IMR-90 (cell line): ENCODE data around the gene PXMP2. TPM values are rescaled to one million over a fixed set of nuclear protein-coding genes. Genes with fewer than 3 reads are reported as not detected.

Experiments
- ATAC-seq: fragments of 200-7000 bp; cut with Tn5 transposase; 2 replicates; pipeline ENCODE4 v1.9.1; 2020; ENCODE audit warnings: low read depth, mild to moderate bottlenecking, moderate library complexity
- BruUV-seq: library from RNA; stranded (reverse); fragments of 400-500 nt; replicated peaks from 2 replicates; lab custom pipeline; 2021; lab: Mats Ljungman, UMichigan
- CTCF ChIA-PET: fragments of 300-600 bp; formaldehyde crosslinking; extraction: SDS; loops from one replicate; lab custom pipeline; 2021; ENCODE audit warnings: antibody characterized with exemption; lab: Yijun Ruan, JAX
- POLR2A ChIA-PET: fragments of 300-600 bp; sonication (Branson Sonifier 250); formaldehyde crosslinking; loops from one replicate; lab custom pipeline; 2022; ENCODE audit warnings: antibody characterized with exemption; ENCODE audit not compliant: unreplicated experiment; lab: Charles Lee
- DNase-seq: peaks from one replicate; pipeline ENCODE4 v3.0.0; 2013
- H2AFZ ChIP-seq: replicated peaks from 2 replicates; pipeline ENCODE3; 2013; ENCODE audit warnings: low read length, mild to moderate bottlenecking; ENCODE audit not compliant: poor library complexity
- H2AK5ac ChIP-seq: 2 replicates; pipeline ENCODE4 v1.6.1; 2013; ENCODE audit warnings: low read depth, low read length, inconsistent platforms
- H2AK9ac ChIP-seq: replicated peaks from 2 replicates; pipeline ENCODE3; 2013; ENCODE audit warnings: mild to moderate bottlenecking, low read depth, low read length, moderate library complexity; ENCODE audit not compliant: poor library complexity
- H2BK120ac ChIP-seq: 2 replicates; pipeline ENCODE4 v1.6.1; 2013; ENCODE audit warnings: low read depth, low read length, inconsistent platforms
- H2BK15ac ChIP-seq: 3 replicates; pipeline ENCODE4 v1.6.1; 2013; ENCODE audit warnings: low read depth, low read length, inconsistent platforms
- H2BK20ac ChIP-seq: 2 replicates; pipeline ENCODE4 v1.6.1; 2013; ENCODE audit warnings: low read depth, mild to moderate bottlenecking, inconsistent platforms, low read length, moderate library complexity
- H2BK5ac ChIP-seq: 2 replicates; pipeline ENCODE4 v1.6.1; 2013; ENCODE audit warnings: mild to moderate bottlenecking, low read depth, low read length, inconsistent platforms; ENCODE audit not compliant: poor library complexity, severe bottlenecking
- H3K14ac ChIP-seq: replicated peaks from 2 replicates; pipeline ENCODE4 v1.6.1; 2013; ENCODE audit warnings: low read depth, low read length, inconsistent platforms
- H3K18ac ChIP-seq: 2 replicates; pipeline ENCODE4 v1.6.1; 2013; ENCODE audit warnings: low read depth, low read length, control low read depth
- H3K23ac ChIP-seq: 2 replicates; pipeline ENCODE4 v1.6.1; 2013; ENCODE audit warnings: low read depth, low read length, inconsistent platforms
- H3K27ac ChIP-seq: 2 replicates; pipeline ENCODE4 v1.5.1; 2013; ENCODE audit warnings: mild to moderate bottlenecking, control low read depth, low read length; ENCODE audit not compliant: insufficient read depth
- H3K27me3 ChIP-seq: 2 replicates; pipeline ENCODE4 v1.6.1; 2013; ENCODE audit warnings: low read length; ENCODE audit not compliant: control insufficient read depth, insufficient read depth
- H3K36me3 ChIP-seq: 2 replicates; pipeline ENCODE4 v1.6.1; 2013; ENCODE audit warnings: low read length, mixed read lengths; ENCODE audit not compliant: control insufficient read depth, insufficient read depth
- H3K4ac ChIP-seq: 2 replicates; pipeline ENCODE4 v1.6.1; 2013; ENCODE audit warnings: low read depth, low read length, inconsistent platforms
- H3K4me1 ChIP-seq: 2 replicates; pipeline ENCODE4 v1.6.1; 2013; ENCODE audit warnings: low read length, mixed read lengths; ENCODE audit not compliant: control insufficient read depth, insufficient read depth
- H3K4me2 ChIP-seq: 2 replicates; pipeline ENCODE4 v1.6.1; 2013; ENCODE audit warnings: low read depth, mild to moderate bottlenecking, control low read depth, low read length, moderate library complexity
- H3K4me3 ChIP-seq: 2 replicates; pipeline ENCODE4 v1.5.1; 2013; ENCODE audit warnings: low read depth, mild to moderate bottlenecking, control low read depth, low read length, moderate library complexity; ENCODE audit not compliant: insufficient read depth
- H3K56ac ChIP-seq: 2 replicates; pipeline ENCODE4 v1.6.1; 2013; ENCODE audit warnings: low read length, inconsistent platforms; ENCODE audit not compliant: insufficient read depth; ENCODE audit errors: extremely low read depth
- H3K79me1 ChIP-seq, 2 experiments: 2 replicates each; pipeline ENCODE4 v1.6.1; 2013; ENCODE audit warnings: low read length in 2 of 2, inconsistent platforms in 1 of 2, low read depth in 1 of 2
- H3K9ac ChIP-seq: 2 replicates; pipeline ENCODE4 v1.6.1; 2013; ENCODE audit warnings: low read depth, low read length, control low read depth
- H3K9me1 ChIP-seq: 2 replicates; pipeline ENCODE4 v1.6.1; 2013; ENCODE audit warnings: low read length, inconsistent platforms; ENCODE audit not compliant: insufficient read depth
- H3K9me3 ChIP-seq: 2 replicates; pipeline ENCODE4 v1.6.1; 2013; ENCODE audit warnings: low read length; ENCODE audit not compliant: control insufficient read depth, insufficient read depth
- H4K20me1 ChIP-seq: 2 replicates; pipeline ENCODE4 v1.6.1; 2013; ENCODE audit warnings: low read length, inconsistent platforms; ENCODE audit not compliant: insufficient read depth
- H4K5ac ChIP-seq: 2 replicates; pipeline ENCODE4 v1.6.1; 2013; ENCODE audit warnings: mild to moderate bottlenecking, low read depth, low read length, control low read depth
- H4K8ac ChIP-seq, 2 experiments: 2 replicates each; pipeline ENCODE4 v1.6.1; 2013; ENCODE audit warnings: low read depth in 2 of 2, low read length in 2 of 2, control low read depth in 1 of 2, inconsistent platforms in 1 of 2
- H4K91ac ChIP-seq: 2 replicates; pipeline ENCODE4 v1.6.1; 2013; ENCODE audit warnings: low read depth, low read length, inconsistent platforms; ENCODE audit not compliant: insufficient read depth
- BHLHE40 ChIP-seq: fragments of 150-350 bp; IDR thresholded peaks from 2 replicates; pipeline ENCODE4 v1.6.1; 2016; ENCODE audit warnings: mild to moderate bottlenecking, low read depth, low read length
- FOS ChIP-seq: fragments of 150-350 bp; IDR thresholded peaks from 2 replicates; pipeline ENCODE4 v1.6.1; 2016; ENCODE audit warnings: low read depth, low read length
- MAZ ChIP-seq: IDR thresholded peaks from 2 replicates; pipeline ENCODE4 v1.6.1; 2012; ENCODE audit warnings: low read depth, mild to moderate bottlenecking, low read length, improper control_type of control experiment, moderate library complexity, borderline replicate concordance
- NFE2L2 ChIP-seq: fragments of 150-350 bp; IDR thresholded peaks from 2 replicates; pipeline ENCODE4 v1.6.1; 2016; ENCODE audit warnings: low read depth, mild to moderate bottlenecking, low read length
- RAD21 ChIP-seq: IDR thresholded peaks from 2 replicates; pipeline ENCODE4 v1.6.1; 2012; ENCODE audit warnings: low read length, improper control_type of control experiment
- WGBS, 2 experiments: methylation state at CpG; one replicate each; pipeline versions ENCODE4 v1.1.5 to v1.1.7; 2013; ENCODE audit warnings: missing lambda C conversion rate in 2 of 2; ENCODE audit not compliant: insufficient read length in 1 of 2; ENCODE audit errors: extremely low coverage in 2 of 2; 5-methylcytosine and 5-hydroxymethylcytosine counted together
- dilution Hi-C: fragments of 300-500 bp; cut with HindIII; formaldehyde crosslinking; loops from one replicate; pipeline ENCODE4 v1.14.3; 2018; ENCODE audit warnings: low sequenced_read_pairs; ENCODE audit not compliant: unreplicated experiment
- in situ Hi-C: fragments of 300-500 bp; cut with MboI; formaldehyde crosslinking; loops from 3 replicates; pipeline ENCODE4 v1.14.3; 2019; ENCODE audit warnings: low sequenced_read_pairs, inconsistent platforms, mixed read lengths
- intact Hi-C: fragments of 100-400 bp; cut with micrococcal nuclease; formaldehyde crosslinking; loops from 2 replicates; pipeline ENCODE4 v1.10.0; 2022
- polyA plus RNA-seq, 3 experiments: library from polyadenylated mRNA; depleted of rRNA; stranded (reverse); fragments of >200 nt; gene quantifications; 2 replicates each; pipeline ENCODE4 v1.2.3, GENCODE V29; 2012; ENCODE audit warnings: low replicate concordance in 1 of 3
- total RNA-seq: library from RNA; depleted of rRNA; stranded (reverse); fragments of >200 nt; gene quantifications from 2 replicates; pipeline ENCODE4 v1.2.3, GENCODE V29; 2012

Gene PXMP2
- total and polyA plus RNA-seq, 2 of the 4 experiments (the other 2 are of a cell fraction) = 10.9 to 20.1 TPM

GRCh38 chr12:132675757-132676432 is 11.5 kb upstream of the PXMP2 start:
- H3K27me3 ChIP-seq = no peaks in the 10 kb centered on the region
- no peak overlapping the region for H3K4ac ChIP-seq
- H2AFZ ChIP-seq = no peak overlapping the region
- WGBS, 2 experiments = 96% methylated on average over 7 of the region's 14 CpGs; no CpG with 5 or more reads in 1 of the 2 experiments
- no peak overlapping the region for H3K23ac ChIP-seq
- ATAC-seq (no peak), DNase-seq (no peak)
- H3K4me2 ChIP-seq = no peak overlapping the region
- dilution Hi-C loops (no loop called here), in situ Hi-C loops (no loop called here), intact Hi-C loops (no loop called here)
- H4K8ac ChIP-seq = no peak overlapping the region
- ChIA-PET CTCF (no interaction called here), POLR2A (no interaction called here)
- BruUV-seq = no TSS peak
- H2BK5ac ChIP-seq = no peak overlapping the region
- H3K56ac ChIP-seq = no peak overlapping the region
- H3K9me3 ChIP-seq = no peaks in the 10 kb centered on the region
- no peak overlapping the region for H3K14ac ChIP-seq
- H3K4me3 ChIP-seq = no peak overlapping the region
- no peak overlapping the region for H3K18ac ChIP-seq
- H3K79me1 ChIP-seq = peaks cover 10 to 17% of the 10 kb centered on the region in 2 experiments; a peak in 2 of 4 replicates
- no peak overlapping the region for H2BK20ac ChIP-seq
- H3K36me3 ChIP-seq = peaks cover 36% of the 10 kb centered on the region
- no peak overlapping the region for H2AK5ac ChIP-seq
- H4K20me1 ChIP-seq = 0 out of 2 replicates have a peak, but pooled peaks cover 8% of the 10 kb centered on the region
- peaks cover 9% of the 10 kb centered on the region; the same call in 1 of the 2 replicates for H3K9me1 ChIP-seq
- no peak overlapping the region for H4K5ac ChIP-seq
- H2BK15ac ChIP-seq = no peak overlapping the region
- no peak overlapping the region for H2BK120ac ChIP-seq
- no peak for TF ChIP-seq MAZ
- TF ChIP-seq BHLHE40 = no peak
- TF ChIP-seq FOS = no peak
- TF ChIP-seq RAD21 = no peak
- TF ChIP-seq NFE2L2 = no peak
- no peak overlapping the region for H2AK9ac ChIP-seq
- H3K27ac ChIP-seq = no peak overlapping the region
- H3K4me1 ChIP-seq = no peaks in the 10 kb centered on the region
- no peak overlapping the region for H4K91ac ChIP-seq
- H3K9ac ChIP-seq = no peak overlapping the region
